IMR-90 (cell line): ENCODE measurements around the gene MARCHF2.

ENCODE experiments used
- BHLHE40 ChIP-seq: fragments of 150-350 bp; IDR thresholded peaks from 2 replicates; pipeline ENCODE4 v1.6.1; 2016; ENCODE audit warnings: mild to moderate bottlenecking, low read depth, low read length
- CEBPB ChIP-seq: IDR thresholded peaks from 2 replicates; pipeline ENCODE4 v1.6.1; 2012; ENCODE audit warnings: low read depth, low read length, improper control_type of control experiment
- CTCF ChIP-seq: conservative IDR thresholded peaks from 2 replicates; pipeline ENCODE4 v1.5.1; 2012; ENCODE audit warnings: mild to moderate bottlenecking, low read depth, low read length, improper control_type of control experiment
- MAZ ChIP-seq: IDR thresholded peaks from 2 replicates; pipeline ENCODE4 v1.6.1; 2012; ENCODE audit warnings: low read depth, mild to moderate bottlenecking, low read length, improper control_type of control experiment, moderate library complexity, borderline replicate concordance
- MXI1 ChIP-seq: IDR thresholded peaks from 2 replicates; pipeline ENCODE4 v1.6.1; 2012; ENCODE audit warnings: low read depth, mild to moderate bottlenecking, low read length, moderate library complexity, borderline replicate concordance
- NFE2L2 ChIP-seq: fragments of 150-350 bp; IDR thresholded peaks from 2 replicates; pipeline ENCODE4 v1.6.1; 2016; ENCODE audit warnings: low read depth, mild to moderate bottlenecking, low read length
- POLR2A ChIP-seq: IDR thresholded peaks from 2 replicates; pipeline ENCODE4 v1.6.1; 2012; ENCODE audit warnings: mild to moderate bottlenecking, low read depth, low read length
- RAD21 ChIP-seq: IDR thresholded peaks from 2 replicates; pipeline ENCODE4 v1.6.1; 2012; ENCODE audit warnings: low read length, improper control_type of control experiment
- RCOR1 ChIP-seq: IDR thresholded peaks from 2 replicates; pipeline ENCODE4 v1.6.1; 2012; ENCODE audit warnings: mild to moderate bottlenecking, low read length, improper control_type of control experiment; ENCODE audit not compliant: insufficient replicate concordance
- RFX5 ChIP-seq: IDR thresholded peaks from 2 replicates; pipeline ENCODE4 v1.8.0; 2012; ENCODE audit warnings: low read depth, mild to moderate bottlenecking, low read length, moderate library complexity
- USF2 ChIP-seq: fragments of 150-350 bp; IDR thresholded peaks from 2 replicates; pipeline ENCODE4 v1.6.1; 2017; ENCODE audit warnings: mild to moderate bottlenecking, antibody characterized with exemption, low read length, low read depth

GRCh38 chr19:8429826-8430225 is 16.7 kb downstream of the MARCHF2 start:
- TF ChIP-seq POLR2A (no peak), CTCF (no peak), USF2 (no peak), BHLHE40 (no peak), RFX5 (no peak), MXI1 (no peak), NFE2L2 (no peak), MAZ (no peak), RAD21 (no peak), CEBPB (no peak), RCOR1 (no peak)
